HTERT RPE-1 (cell line): ENCODE measurements around the gene CD244.
"Not testable (repeated sequence)": the region's sequence is repeated elsewhere in the genome, so short reads cannot be mapped to it uniquely, and the experiment has no call there.

Experiments
- in situ Hi-C: fragments of 300-500 bp; cut with MboI; formaldehyde crosslinking; loops from 4 replicates; pipeline ENCODE4 v1.14.3; 2020; ENCODE audit warnings: low sequenced_read_pairs

Gene CD244

GRCh38 chr1:160789051-160789701, 73.5 kb downstream of the CD244 start:
- in situ Hi-C loops, result no loop called here

DNA sequence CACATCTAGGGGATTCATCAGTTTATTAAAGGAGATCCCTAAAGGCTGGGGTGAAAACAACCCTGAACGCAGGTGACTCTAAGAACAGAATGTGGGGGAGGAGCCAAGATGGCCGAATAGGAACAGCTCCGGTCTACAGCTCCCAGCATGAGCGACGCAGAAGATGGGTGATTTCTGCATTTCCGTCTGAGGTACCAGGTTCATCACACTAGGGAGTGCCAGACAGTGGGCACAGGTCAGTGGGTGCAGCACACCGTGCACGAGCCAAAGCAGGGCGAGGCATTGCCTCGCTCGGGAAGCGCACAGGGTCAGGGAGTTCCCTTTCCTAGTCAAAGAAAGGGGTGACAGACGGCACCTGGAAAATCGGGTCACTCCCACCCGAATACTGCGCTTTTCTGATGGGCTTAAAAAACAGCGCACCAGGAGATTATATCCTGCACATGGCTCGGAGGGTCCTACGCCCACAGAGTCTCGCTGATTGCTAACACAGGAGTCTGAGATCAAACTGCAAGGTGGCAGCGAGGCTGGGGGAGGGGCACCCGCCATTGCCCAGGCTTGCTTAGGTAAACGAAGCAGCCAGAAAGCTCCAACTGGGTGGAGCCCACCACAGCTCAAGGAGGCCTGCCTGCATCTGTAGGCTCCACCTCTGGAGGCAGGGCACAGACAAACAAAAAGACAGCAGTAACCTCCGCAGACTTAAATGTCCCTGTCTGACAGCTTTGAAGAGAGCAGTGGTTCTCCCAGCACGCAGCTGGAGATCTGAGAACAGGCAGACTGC, 79.5 kb downstream of the CD244 start:
- in situ Hi-C loops, result not testable (repeated sequence)

GRCh38 chr1:160781914-160782689, 80.6 kb downstream of the CD244 start:
- in situ Hi-C loops, result no loop called here

DNA sequence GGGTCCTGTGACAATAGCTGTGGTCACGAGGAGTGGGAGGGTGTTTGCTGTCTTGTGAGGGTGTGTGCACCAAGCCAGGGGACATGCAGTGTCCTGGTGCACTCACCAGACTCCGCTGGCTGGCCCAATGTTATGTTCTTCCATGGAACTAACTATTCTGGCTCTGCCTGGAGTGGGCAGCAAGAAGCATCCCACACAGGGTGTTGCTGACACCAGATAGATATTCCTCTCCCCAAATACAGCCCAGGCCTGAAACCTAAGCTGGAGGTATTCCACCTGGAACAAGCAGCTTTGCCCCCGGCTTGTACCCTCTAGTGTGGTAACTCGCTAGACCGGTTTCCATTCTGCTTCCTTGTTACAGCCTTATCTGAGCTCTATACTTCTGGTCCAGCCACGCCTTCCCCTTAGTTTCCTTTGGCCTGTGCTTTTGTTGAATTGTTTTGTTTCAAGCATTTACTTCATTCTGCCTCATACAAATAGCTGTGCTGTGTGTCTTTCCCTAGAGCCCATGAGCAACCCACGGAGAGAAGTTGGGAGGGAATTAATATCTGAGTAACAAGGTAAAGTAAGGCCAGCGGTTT, 81.4 kb downstream of the CD244 start:
- in situ Hi-C loops, result no loop called here

DNA sequence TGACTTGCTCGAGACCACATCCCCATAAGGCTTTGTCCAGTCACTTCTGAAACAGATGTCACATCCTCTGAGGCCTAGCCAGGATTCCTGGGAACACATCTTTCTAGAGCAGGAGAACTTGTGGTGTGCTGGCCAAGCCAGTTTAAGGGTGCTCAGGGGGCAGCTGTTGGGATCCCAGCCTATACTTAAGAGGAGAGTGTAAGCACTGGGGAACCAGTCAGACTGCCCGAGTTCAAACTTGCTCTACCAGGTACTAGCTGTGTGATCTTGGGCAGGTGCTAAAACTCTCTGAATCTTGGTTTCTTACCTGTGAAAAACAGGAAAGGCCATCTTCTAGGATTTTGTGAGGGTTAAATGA, 82.3 kb downstream of the CD244 start:
- in situ Hi-C loops, result no loop called here
